8988T (cell line): ENCODE data around the gene MAN1C1.
"Not testable (repeated sequence)": the region's sequence is repeated elsewhere in the genome, so short reads cannot be mapped to it uniquely, and the experiment has no call there.

ENCODE experiments used
- DNase-seq: peaks from one replicate; pipeline ENCODE4 v3.0.0; 2011

MAN1C1 gene

GRCh38 chr1:25658791-25659431 is 42.3 kb downstream of the MAN1C1 start:
- DNase-seq: no peak

- no peak for DNase-seq
These were observed 44.6 kb downstream of the MAN1C1 start for GRCh38 chr1:25661043-25661815.

- no peak for DNase-seq
These were observed 45.5 kb downstream of the MAN1C1 start for GRCh38 chr1:25662061-25662460.

GRCh38 chr1:25662959-25663358 is 46.4 kb downstream of the MAN1C1 start:
- not testable (repeated sequence) for DNase-seq

- no peak for DNase-seq
These were observed 48.0 kb downstream of the MAN1C1 start for GRCh38 chr1:25664357-25665199.

- DNase-seq: no peak
These were observed 49.9 kb downstream of the MAN1C1 start for GRCh38 chr1:25666460-25666859.

- DNase-seq: no peak
These were observed 52.5 kb downstream of the MAN1C1 start for GRCh38 chr1:25668931-25669573.

- no peak for DNase-seq
These were observed 53.4 kb downstream of the MAN1C1 start for GRCh38 chr1:25669781-25670567.

GRCh38 chr1:25671929-25672328 is 55.3 kb downstream of the MAN1C1 start:
- DNase-seq: no peak

- no peak for DNase-seq
These were observed 56.3 kb downstream of the MAN1C1 start for GRCh38 chr1:25672763-25673409.

GRCh38 chr1:25673456-25673855 is 56.9 kb downstream of the MAN1C1 start:
- DNase-seq: no peak

- no peak for DNase-seq
These were observed 57.6 kb downstream of the MAN1C1 start for GRCh38 chr1:25673962-25674806.

GRCh38 chr1:25674807-25675084 is 58.2 kb downstream of the MAN1C1 start:
- DNase-seq: no peak

GRCh38 chr1:25675729-25676476 is 59.3 kb downstream of the MAN1C1 start:
- DNase-seq: no peak

GRCh38 chr1:25676488-25676887 is 59.9 kb downstream of the MAN1C1 start:
- DNase-seq: no peak

- no peak for DNase-seq
These were observed 60.7 kb downstream of the MAN1C1 start for GRCh38 chr1:25677193-25677773.

- no peak for DNase-seq
These were observed 62.6 kb downstream of the MAN1C1 start for GRCh38 chr1:25679171-25679570.

GRCh38 chr1:25680701-25681100 is 64.1 kb downstream of the MAN1C1 start:
- DNase-seq: no peak

- DNase-seq: no peak
These were observed 65.5 kb downstream of the MAN1C1 start for GRCh38 chr1:25682059-25682601.

GRCh38 chr1:25683177-25683576 is 66.6 kb downstream of the MAN1C1 start:
- DNase-seq: no peak
